HCT116 (cell line): ENCODE results near the gene ZNF468.
"Not testable (repeated sequence)": the region's sequence is repeated elsewhere in the genome, so short reads cannot be mapped to it uniquely, and the experiment has no call there.

Experiments
- EZH2 ChIP-seq: fragments of 200-600 bp; sonication (generic); IDR thresholded peaks from 2 replicates; pipeline ENCODE4 v1.6.1; 2017; ENCODE audit warnings: antibody characterized with exemption, mixed run types
- EZH2phosphoT487 ChIP-seq: fragments of 200-600 bp; IDR thresholded peaks from 2 replicates; pipeline ENCODE4 v1.6.1; 2018; ENCODE audit warnings: antibody characterized with exemption, borderline replicate concordance
- FOSL1 ChIP-seq: IDR thresholded peaks from 2 replicates; pipeline ENCODE4 v1.6.1; 2012; ENCODE audit warnings: low read depth
- JUND ChIP-seq: IDR thresholded peaks from 2 replicates; pipeline ENCODE4 v1.6.1; 2012
- ZNF274 ChIP-seq: fragments of 200-500 bp; sonication (Bioruptor generic); IDR thresholded peaks from 2 replicates; pipeline ENCODE4 v1.6.1; 2014; ENCODE audit warnings: mild to moderate bottlenecking, low read depth, low read length, inconsistent platforms
- TF ChIP-seq, protein P1 (sequence below), 3 experiments: fragments of 200-600 bp in 1 of 3; sonication (generic) in 1 of 3; IDR thresholded peaks in 2 of 3; conservative IDR thresholded peaks in 1 of 3; 2 replicates each; pipeline ENCODE4 v1.5.1; 2012 to 2017; ENCODE audit warnings: low read depth in 2 of 3, low read length in 2 of 3, antibody characterized with exemption in 1 of 3, borderline replicate concordance in 1 of 3, control low read depth in 1 of 3, mild to moderate bottlenecking in 1 of 3, mixed read lengths in 1 of 3, mixed run types in 1 of 3, moderate library complexity in 1 of 3; ENCODE audit not compliant: insufficient read depth in 1 of 3
- TF ChIP-seq, protein P2 (sequence below): IDR thresholded peaks from 2 replicates; pipeline ENCODE4 v1.6.1; 2012

DNA sequence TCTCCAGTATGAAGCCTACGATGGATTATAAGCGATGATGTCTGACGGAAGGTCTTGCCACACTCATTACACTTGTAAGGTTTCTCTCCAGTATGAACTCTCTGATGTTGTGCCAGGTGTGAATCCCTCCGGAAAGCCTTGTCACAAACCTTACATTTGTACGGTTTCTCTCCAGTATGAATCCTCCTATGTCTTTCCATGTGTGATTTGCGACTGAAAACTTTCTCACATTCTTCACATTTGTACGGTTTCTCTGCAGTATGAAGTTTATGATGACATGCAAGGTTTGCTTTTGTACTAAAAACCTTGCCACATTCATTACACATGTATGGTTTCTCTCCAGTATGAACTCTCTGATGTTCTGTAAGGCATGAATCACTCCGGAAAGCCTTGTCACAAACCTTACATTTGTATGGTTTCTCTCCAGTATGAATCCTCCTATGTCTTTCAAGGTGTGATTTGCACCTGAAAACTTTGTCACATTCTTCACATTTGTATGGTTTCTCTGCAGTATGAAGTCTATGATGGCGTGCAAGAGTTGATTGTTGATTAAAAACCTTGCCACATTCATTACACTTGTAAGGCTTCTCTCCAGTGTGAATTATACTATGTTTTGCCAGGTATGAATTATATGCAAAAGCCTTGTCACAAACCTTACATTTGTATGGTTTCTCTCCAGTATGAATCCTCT is 57.3 kb downstream of the ZNF468 start:
- TF ChIP-seq, protein P1, sequence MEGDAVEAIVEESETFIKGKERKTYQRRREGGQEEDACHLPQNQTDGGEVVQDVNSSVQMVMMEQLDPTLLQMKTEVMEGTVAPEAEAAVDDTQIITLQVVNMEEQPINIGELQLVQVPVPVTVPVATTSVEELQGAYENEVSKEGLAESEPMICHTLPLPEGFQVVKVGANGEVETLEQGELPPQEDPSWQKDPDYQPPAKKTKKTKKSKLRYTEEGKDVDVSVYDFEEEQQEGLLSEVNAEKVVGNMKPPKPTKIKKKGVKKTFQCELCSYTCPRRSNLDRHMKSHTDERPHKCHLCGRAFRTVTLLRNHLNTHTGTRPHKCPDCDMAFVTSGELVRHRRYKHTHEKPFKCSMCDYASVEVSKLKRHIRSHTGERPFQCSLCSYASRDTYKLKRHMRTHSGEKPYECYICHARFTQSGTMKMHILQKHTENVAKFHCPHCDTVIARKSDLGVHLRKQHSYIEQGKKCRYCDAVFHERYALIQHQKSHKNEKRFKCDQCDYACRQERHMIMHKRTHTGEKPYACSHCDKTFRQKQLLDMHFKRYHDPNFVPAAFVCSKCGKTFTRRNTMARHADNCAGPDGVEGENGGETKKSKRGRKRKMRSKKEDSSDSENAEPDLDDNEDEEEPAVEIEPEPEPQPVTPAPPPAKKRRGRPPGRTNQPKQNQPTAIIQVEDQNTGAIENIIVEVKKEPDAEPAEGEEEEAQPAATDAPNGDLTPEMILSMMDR (IDR thresholded peaks at IDR 0.05 in 2 of 3, conservative IDR thresholded peaks at IDR 0.05 in 1 of 3; ENCODE audit: borderline replicate concordance in 1 of 3, insufficient read depth in 1 of 3, low read depth in 2 of 3, low read length in 2 of 3), result not testable (repeated sequence)
- TF ChIP-seq EZH2, EZH2phosphoT487, JUND, FOSL1: not testable (repeated sequence)
- peak; percentile 64 for TF ChIP-seq ZNF274
- TF ChIP-seq, protein P2, sequence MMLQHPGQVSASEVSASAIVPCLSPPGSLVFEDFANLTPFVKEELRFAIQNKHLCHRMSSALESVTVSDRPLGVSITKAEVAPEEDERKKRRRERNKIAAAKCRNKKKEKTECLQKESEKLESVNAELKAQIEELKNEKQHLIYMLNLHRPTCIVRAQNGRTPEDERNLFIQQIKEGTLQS, result not testable (repeated sequence)
